Activated CD8-positive, alpha-beta T cell treated with anti-CD3 and anti-CD28 coated beads, Interleukin-2, amount 10 ng/mL, durations not matched to agents 7 days and 5 days (primary cell): ENCODE results near the gene VAC14. TPM values are rescaled to one million over a fixed set of nuclear protein-coding genes. Genes with fewer than 3 reads are reported as not detected.

ENCODE experiments used
- total RNA-seq, 2 experiments: library from RNA; stranded (reverse); gene quantifications; one replicate each; pipeline ENCODE4 v1.2.3, GENCODE V29; 2021

VAC14 gene
- total RNA-seq, 2 experiments from 2014 or later = 35.2 to 37.9 TPM

Other genes starting within 250 kb of the VAC14 start
- gene IL34, start 154.6 kb downstream of the VAC14 start, total RNA-seq = under 1 TPM; 0.13 to 0.42 TPM
- 1 to 10 TPM; 5.7 to 6.0 TPM for gene MTSS2, start 115.1 kb downstream of the VAC14 start, total RNA-seq